COLO668 (cell line): ENCODE results near the gene CDCA4.

Source experiments
- DNase-seq: peaks from one replicate; lab custom pipeline; 2025; ENCODE audit not compliant: unreplicated experiment; lab: John Stamatoyannopoulos, UW

The CDCA4 gene

GRCh38 chr14:104965561-104966231 is 55.2 kb downstream of the CDCA4 start:
- no peak for DNase-seq

- DNase-seq = no peak
These were observed 56.3 kb downstream of the CDCA4 start for GRCh38 chr14:104964546-104964945.
